Endodermal cell (in vitro differentiated cells): ENCODE data around the gene GIMAP6. TPM values are rescaled to one million over a fixed set of nuclear protein-coding genes. Genes with fewer than 3 reads are reported as not detected.
"Not testable (repeated sequence)": the region's sequence is repeated elsewhere in the genome, so short reads cannot be mapped to it uniquely, and the experiment has no call there.

Experiments used
- DNase-seq: peaks from one replicate; pipeline ENCODE4 v3.0.0-alpha.2; 2017
- H3K27ac ChIP-seq: 2 replicates; pipeline ENCODE4 v1.5.1; 2013; ENCODE audit warnings: mild to moderate bottlenecking, low read depth, low read length, moderate library complexity
- H3K27me3 ChIP-seq: 2 replicates; pipeline ENCODE4 v1.6.1; 2013; ENCODE audit warnings: mild to moderate bottlenecking, low read length, moderate library complexity; ENCODE audit not compliant: insufficient read depth, control insufficient read depth, poor library complexity, severe bottlenecking
- H3K36me3 ChIP-seq: 2 replicates; pipeline ENCODE4 v1.7.0; 2013; ENCODE audit warnings: mild to moderate bottlenecking, low read length, moderate library complexity; ENCODE audit not compliant: control insufficient read depth, insufficient read depth
- H3K4me1 ChIP-seq: one replicate; pipeline ENCODE4 v1.7.0; 2013; ENCODE audit warnings: low read length; ENCODE audit not compliant: control insufficient read depth, insufficient read depth
- H3K4me3 ChIP-seq: 2 replicates; pipeline ENCODE4 v1.5.1; 2013; ENCODE audit warnings: mild to moderate bottlenecking, low read length, moderate library complexity
- H3K9ac ChIP-seq: 2 replicates; pipeline ENCODE4 v1.6.1; 2013; ENCODE audit warnings: mild to moderate bottlenecking, low read length, moderate library complexity; ENCODE audit not compliant: poor library complexity, severe bottlenecking; ENCODE audit errors: extremely low read depth
- H3K9me3 ChIP-seq: 2 replicates; pipeline ENCODE4 v1.6.1; 2013; ENCODE audit warnings: mild to moderate bottlenecking, low read length, moderate library complexity; ENCODE audit not compliant: control insufficient read depth
- H3K27ac Mint-ChIP-seq: 2 replicates; pipeline ENCODE4 v1.8.0; 2020; ENCODE audit warnings: mixed read lengths
- H3K27me3 Mint-ChIP-seq: 2 replicates; pipeline ENCODE4 v1.8.0; 2021; ENCODE audit warnings: mild to moderate bottlenecking, mixed read lengths; ENCODE audit not compliant: insufficient read depth
- H3K36me3 Mint-ChIP-seq: 2 replicates; pipeline ENCODE4 v1.8.0; 2020; ENCODE audit warnings: low read depth, mixed read lengths
- H3K4me1 Mint-ChIP-seq: 2 replicates; pipeline ENCODE4 v1.8.0; 2020; ENCODE audit warnings: mixed read lengths
- H3K4me3 Mint-ChIP-seq: 2 replicates; pipeline ENCODE4 v1.8.0; 2020; ENCODE audit warnings: mild to moderate bottlenecking, moderate library complexity, mixed read lengths
- H3K9me3 Mint-ChIP-seq: 2 replicates; pipeline ENCODE4 v1.8.0; 2020; ENCODE audit warnings: mild to moderate bottlenecking, mixed read lengths
- WGBS, 2 experiments: methylation state at CpG; one replicate each; pipeline versions ENCODE4 v1.1.5 to v1.1.7; 2013; ENCODE audit warnings: missing lambda C conversion rate in 2 of 2, mixed read lengths in 1 of 2; ENCODE audit not compliant: insufficient coverage in 1 of 2, insufficient read length in 1 of 2; 5-methylcytosine and 5-hydroxymethylcytosine counted together
- total RNA-seq, 2 donors: library from RNA; stranded (reverse); fragmentation: NEBNext Ultra II Directional in 1 of 2; extraction: Animal tissue kit (Norgen Biotek cat#: 25700) in 1 of 2; gene quantifications; 2 replicates in 1 of 2; 3 replicates in 1 of 2; pipeline ENCODE4 v1.2.1, GENCODE V29; 2021
- TF ChIP-seq, protein P1 (sequence below): fragments of 200-600 bp; sonication (generic); conservative IDR thresholded peaks from 2 replicates; pipeline ENCODE4 v1.5.0; 2021; ENCODE audit warnings: antibody characterized with exemption, mild to moderate bottlenecking

The GIMAP6 gene
- total RNA-seq, 2 donors from 2014 or later, result not detected

- no peaks in the 10 kb centered on the region for H3K36me3 Mint-ChIP-seq
- H3K4me3 ChIP-seq, result no peak overlapping the region
Measured at GRCh38 chr7:150620617-150621371, 11.4 kb downstream of the GIMAP6 start.

GRCh38 chr7:150620061-150620460 lies 12.1 kb downstream of the GIMAP6 start:
- Mint-ChIP-seq H3K4me3 (no peak overlapping the region), H3K36me3 (no peaks in the 10 kb centered on the region), H3K9me3 (peaks cover 6% of the 10 kb centered on the region), H3K4me1 (no peaks in the 10 kb centered on the region), H3K27me3 (peaks cover 32% of the 10 kb centered on the region), H3K27ac (no peak overlapping the region)
- TF ChIP-seq, protein P1, sequence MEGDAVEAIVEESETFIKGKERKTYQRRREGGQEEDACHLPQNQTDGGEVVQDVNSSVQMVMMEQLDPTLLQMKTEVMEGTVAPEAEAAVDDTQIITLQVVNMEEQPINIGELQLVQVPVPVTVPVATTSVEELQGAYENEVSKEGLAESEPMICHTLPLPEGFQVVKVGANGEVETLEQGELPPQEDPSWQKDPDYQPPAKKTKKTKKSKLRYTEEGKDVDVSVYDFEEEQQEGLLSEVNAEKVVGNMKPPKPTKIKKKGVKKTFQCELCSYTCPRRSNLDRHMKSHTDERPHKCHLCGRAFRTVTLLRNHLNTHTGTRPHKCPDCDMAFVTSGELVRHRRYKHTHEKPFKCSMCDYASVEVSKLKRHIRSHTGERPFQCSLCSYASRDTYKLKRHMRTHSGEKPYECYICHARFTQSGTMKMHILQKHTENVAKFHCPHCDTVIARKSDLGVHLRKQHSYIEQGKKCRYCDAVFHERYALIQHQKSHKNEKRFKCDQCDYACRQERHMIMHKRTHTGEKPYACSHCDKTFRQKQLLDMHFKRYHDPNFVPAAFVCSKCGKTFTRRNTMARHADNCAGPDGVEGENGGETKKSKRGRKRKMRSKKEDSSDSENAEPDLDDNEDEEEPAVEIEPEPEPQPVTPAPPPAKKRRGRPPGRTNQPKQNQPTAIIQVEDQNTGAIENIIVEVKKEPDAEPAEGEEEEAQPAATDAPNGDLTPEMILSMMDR, result no peak
- Histone ChIP-seq H3K27ac (no peak overlapping the region), H3K36me3 (no peaks in the 10 kb centered on the region), H3K9ac (no peak overlapping the region), H3K4me1 (no peaks in the 10 kb centered on the region), H3K27me3 (peaks cover 43% of the 10 kb centered on the region), H3K9me3 (no peaks in the 10 kb centered on the region), H3K4me3 (no peak overlapping the region)
- DNase-seq, result no peak
- 83 to 93% methylated on average over 3 of the region's 3 CpGs for WGBS, 2 experiments

More at GRCh38 chr7:150620617-150621371, 11.4 kb downstream of the GIMAP6 start:
- no peak for DNase-seq
- Histone ChIP-seq H3K27me3 (peaks cover 40% of the 10 kb centered on the region), H3K9me3 (no peaks in the 10 kb centered on the region), H3K27ac (no peak overlapping the region), H3K4me1 (no peaks in the 10 kb centered on the region), H3K36me3 (no peaks in the 10 kb centered on the region), H3K9ac (no peak overlapping the region)
- TF ChIP-seq, protein P1, result no peak
- H3K4me1 Mint-ChIP-seq, result no peaks in the 10 kb centered on the region
- H3K27me3 Mint-ChIP-seq, result peaks cover 28% of the 10 kb centered on the region
- no peak overlapping the region for H3K27ac Mint-ChIP-seq
- WGBS, 2 experiments, result 69 to 89% methylated on average over 3 of the region's 3 CpGs
- H3K4me3 Mint-ChIP-seq, result no peak overlapping the region
- H3K9me3 Mint-ChIP-seq, result peaks cover 6% of the 10 kb centered on the region

- not testable (repeated sequence) for H3K4me1 ChIP-seq, DNase-seq, H3K4me3 Mint-ChIP-seq, H3K36me3 Mint-ChIP-seq, H3K36me3 ChIP-seq, H3K4me1 Mint-ChIP-seq, H3K27ac ChIP-seq, H3K9me3 ChIP-seq, H3K4me3 ChIP-seq, H3K27ac Mint-ChIP-seq, H3K9ac ChIP-seq
- Mint-ChIP-seq H3K9me3 (peaks cover 19% of the 10 kb centered on the region), H3K27me3 (peaks cover 36% of the 10 kb centered on the region)
- 87 to 88% methylated on average over 3 to 5 of the region's 5 CpGs for WGBS, 2 experiments
- H3K27me3 ChIP-seq, result peaks cover 59% of the 10 kb centered on the region
Measured at GRCh38 chr7:150615221-150615755, 16.9 kb downstream of the GIMAP6 start.

- Mint-ChIP-seq H3K27me3 (peaks cover 32% of the 10 kb centered on the region), H3K9me3 (peaks cover 19% of the 10 kb centered on the region)
- not testable (repeated sequence) for H3K4me3 ChIP-seq, H3K9ac ChIP-seq, H3K36me3 Mint-ChIP-seq, H3K27ac ChIP-seq, H3K4me1 ChIP-seq, H3K4me1 Mint-ChIP-seq, H3K27ac Mint-ChIP-seq, H3K9me3 ChIP-seq, H3K36me3 ChIP-seq, H3K4me3 Mint-ChIP-seq, DNase-seq
- 89 to 100% methylated on average over 1 of the region's 1 CpG for WGBS, 2 experiments
- H3K27me3 ChIP-seq, result peaks cover 52% of the 10 kb centered on the region
Measured at GRCh38 chr7:150614426-150614825, 17.8 kb downstream of the GIMAP6 start.
